Pancreas (tissue), 10 donors: ENCODE data around the gene POLN. TPM values are rescaled to one million over a fixed set of nuclear protein-coding genes. Genes with fewer than 3 reads are reported as not detected.

Source experiments
- ATAC-seq, 4 donors: fragments of 200-7000 bp; cut with Tn5 transposase; one replicate each; pipeline versions ENCODE4 v1.8.0 to v1.9.1; 2020; ENCODE audit warnings: mild to moderate bottlenecking in 4 of 4, moderate library complexity in 4 of 4
- DNase-seq, 6 donors: peaks; one replicate each; pipeline ENCODE4 v3.0.0-alpha.2; 2020
- FAIRE-seq: peaks from 2 replicates; lab custom pipeline; 2012; peaks lifted over from hg19 to GRCh38; lab: Jason Lieb, UNC
- H3K27ac ChIP-seq, 4 donors: fragments of 200-600 bp; sonication (generic); 1 replicate in 3 of 4; 2 replicates in 1 of 4; pipeline versions ENCODE4 v1.5.0 to v1.8.0; 2020
- H3K27me3 ChIP-seq, 4 donors: fragments of 200-600 bp; one replicate each; pipeline ENCODE4 v1.8.0; 2021
- H3K36me3 ChIP-seq, 3 donors: fragments of 200-600 bp; sonication (generic) in 1 of 3; one replicate each; pipeline versions ENCODE4 v1.5.0 to v1.8.0; 2020 to 2021
- H3K4me1 ChIP-seq, 3 donors: fragments of 200-600 bp; one replicate each; pipeline ENCODE4 v1.8.0; 2021
- H3K4me3 ChIP-seq, 4 donors: fragments of 200-600 bp; sonication (generic) in 2 of 4; one replicate each; pipeline versions ENCODE4 v1.5.0 to v1.8.0; 2020 to 2021
- H3K9me3 ChIP-seq, 4 donors: fragments of 200-600 bp; one replicate each; pipeline ENCODE4 v1.8.0; 2021
- WGBS, 2 donors: extraction: QIAGEN DNeasy Blood & Tissue Kit; methylation state at CpG; one replicate each; pipeline ENCODE4 v1.1.7; 2013; 5-methylcytosine and 5-hydroxymethylcytosine counted together
- intact Hi-C, 3 donors: fragments of 100-400 bp; cut with DNase I; formaldehyde crosslinking; loops; one replicate each; pipeline versions ENCODE4 v1.11.1 to v1.14.2; 2022
- polyA plus RNA-seq, 2 donors: library from polyadenylated mRNA; stranded (reverse); fragments of 200-250 nt; gene quantifications; one replicate each; pipeline ENCODE4 v1.2.3, GENCODE V29; 2013
- total RNA-seq, 6 donors: library from RNA; stranded (reverse); fragmentation: NEBNext Ultra II Directional in 4 of 6; extraction: Animal tissue kit (Norgen Biotek cat#: 25700) in 4 of 6; gene quantifications; one replicate each; pipeline versions ENCODE4 v1.2.1 to v1.2.4, GENCODE V29; 2021 to 2023
- TF ChIP-seq, protein P1 (sequence below), 4 donors: fragments of 200-600 bp; sonication (generic) in 3 of 4; IDR thresholded peaks; one replicate each; pipeline versions ENCODE4 v1.5.0 to v1.8.0; 2021; ENCODE audit warnings: antibody characterized with exemption in 4 of 4
- donor health status: healthy with polysubstance abuse.
- donor health status: DM: no; HTN: no; CAD: no; lungs with moderate emphysema.
- donor health status: DM: no; HTN: no; CAD: no.
- donor health status: control.
- donor health status: control.
- donor health status: Bipolar disorder and iron deficiency.
- donor health status: DM: yes; HTN: yes; CAD: no.
- donor health status: DM: no; HTN: no; CAD: no.
- donor health status: DM: no; HTN: no; CAD: no.
- donor health status: DM: yes; HTN: yes; CAD: no.

POLN gene
- total and polyA plus RNA-seq, 8 donors = 0.95 to 3.6 (median 1.9) TPM

DNA sequence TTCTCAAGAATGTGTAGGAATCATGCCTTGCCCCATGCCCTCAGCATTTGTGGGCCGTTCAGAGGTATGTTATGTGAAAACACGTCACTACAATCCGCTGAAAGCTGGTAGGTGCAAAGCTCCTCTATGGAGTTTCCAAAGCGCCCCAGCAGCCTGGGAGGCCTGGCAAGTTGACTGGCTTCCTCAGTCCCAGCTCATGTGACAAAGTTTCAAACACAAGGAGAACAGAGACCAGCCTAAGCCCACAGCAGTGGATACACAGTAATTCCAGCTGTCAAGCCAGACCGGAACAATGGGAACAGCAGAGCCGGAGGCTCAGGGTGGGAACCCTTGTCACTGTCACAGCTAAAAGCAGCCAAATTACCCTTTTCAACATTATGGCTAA lies 149.3 kb downstream of the POLN start:
- no peak for DNase-seq
- H3K27ac ChIP-seq = no peak overlapping the region
- no peaks in the 10 kb centered on the region for H3K27me3 ChIP-seq
- no peaks in the 10 kb centered on the region for H3K9me3 ChIP-seq
- H3K4me3 ChIP-seq = no peak overlapping the region
- H3K4me1 ChIP-seq = peaks cover 0 to 4% (median 0%) of the 10 kb centered on the region in 3 donors
- FAIRE-seq = no peak
- 92 to 95% methylated on average over 6 of the region's 6 CpGs for WGBS, 2 donors
- TF ChIP-seq, protein P1, sequence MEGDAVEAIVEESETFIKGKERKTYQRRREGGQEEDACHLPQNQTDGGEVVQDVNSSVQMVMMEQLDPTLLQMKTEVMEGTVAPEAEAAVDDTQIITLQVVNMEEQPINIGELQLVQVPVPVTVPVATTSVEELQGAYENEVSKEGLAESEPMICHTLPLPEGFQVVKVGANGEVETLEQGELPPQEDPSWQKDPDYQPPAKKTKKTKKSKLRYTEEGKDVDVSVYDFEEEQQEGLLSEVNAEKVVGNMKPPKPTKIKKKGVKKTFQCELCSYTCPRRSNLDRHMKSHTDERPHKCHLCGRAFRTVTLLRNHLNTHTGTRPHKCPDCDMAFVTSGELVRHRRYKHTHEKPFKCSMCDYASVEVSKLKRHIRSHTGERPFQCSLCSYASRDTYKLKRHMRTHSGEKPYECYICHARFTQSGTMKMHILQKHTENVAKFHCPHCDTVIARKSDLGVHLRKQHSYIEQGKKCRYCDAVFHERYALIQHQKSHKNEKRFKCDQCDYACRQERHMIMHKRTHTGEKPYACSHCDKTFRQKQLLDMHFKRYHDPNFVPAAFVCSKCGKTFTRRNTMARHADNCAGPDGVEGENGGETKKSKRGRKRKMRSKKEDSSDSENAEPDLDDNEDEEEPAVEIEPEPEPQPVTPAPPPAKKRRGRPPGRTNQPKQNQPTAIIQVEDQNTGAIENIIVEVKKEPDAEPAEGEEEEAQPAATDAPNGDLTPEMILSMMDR (IDR thresholded peaks at IDR 0.05) = no peak
- intact Hi-C loops = no loop called here
- no peaks in the 10 kb centered on the region for H3K36me3 ChIP-seq
- no peak for ATAC-seq

DNA sequence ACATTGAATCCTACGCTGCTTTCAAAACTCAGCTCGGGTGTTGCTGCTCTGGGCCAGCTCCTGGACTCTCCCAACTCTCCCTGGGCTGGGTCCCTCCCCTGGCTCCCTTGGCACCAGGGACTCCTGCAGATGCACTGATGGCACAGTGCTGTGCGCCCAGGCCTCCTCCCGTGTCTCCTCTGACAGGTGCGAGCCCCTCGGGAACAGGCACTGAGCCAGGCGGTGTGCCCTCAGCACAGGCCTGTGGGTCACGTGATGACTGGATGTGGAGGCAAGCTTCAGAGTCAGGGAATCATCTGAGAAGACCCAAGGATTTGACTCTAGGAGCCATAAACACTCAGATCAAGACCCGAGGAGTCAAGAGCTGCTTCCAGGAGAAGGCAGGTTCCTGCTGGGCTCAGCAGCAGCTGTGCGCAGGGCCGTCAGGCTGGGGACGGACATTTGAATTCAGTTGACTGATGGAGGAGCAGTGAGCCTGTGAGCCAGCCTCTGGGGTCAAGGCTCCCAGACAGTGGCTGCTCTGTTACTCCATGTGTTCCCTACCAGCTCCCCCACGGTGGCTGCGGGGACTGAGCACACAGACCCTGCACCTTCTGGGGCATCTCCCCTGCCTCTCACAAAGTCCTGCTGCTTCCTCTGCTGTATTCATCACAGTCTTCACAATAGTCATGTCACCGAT lies 149.8 kb downstream of the POLN start:
- DNase-seq = peak in 1 of 6 donors; percentile 51
- Histone ChIP-seq H3K4me1 (peaks cover 0 to 4% (median 0%) of the 10 kb centered on the region in 3 donors), H3K4me3 (no peak overlapping the region), H3K27ac (no peak overlapping the region), H3K27me3 (no peaks in the 10 kb centered on the region), H3K9me3 (no peaks in the 10 kb centered on the region), H3K36me3 (no peaks in the 10 kb centered on the region)
- TF ChIP-seq, protein P1 (IDR thresholded peaks at IDR 0.05) = no peak
- FAIRE-seq = no peak
- no peak for ATAC-seq
- intact Hi-C loops = no loop called here
- WGBS, 2 donors = 88 to 95% methylated on average over 15 of the region's 15 CpGs

DNA sequence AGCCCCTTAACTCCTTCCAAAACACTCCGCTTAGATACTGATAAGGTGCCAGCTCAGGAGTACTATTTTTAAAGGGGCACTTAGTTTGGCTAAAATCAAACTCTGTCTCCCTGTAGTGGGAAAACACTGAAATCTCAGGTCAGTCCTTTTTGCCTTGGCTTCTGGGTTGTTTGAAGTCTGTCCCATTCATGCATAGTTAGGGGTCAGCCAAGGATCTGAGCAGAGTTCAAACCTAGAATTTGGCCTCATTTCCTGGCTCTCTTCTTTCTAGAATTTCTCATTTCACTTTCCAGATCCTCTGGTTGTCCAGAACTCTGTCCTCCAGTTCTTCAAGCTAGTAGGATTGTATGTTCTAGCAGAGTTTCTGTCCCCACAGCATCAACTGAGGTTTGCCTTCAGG lies 151.3 kb downstream of the POLN start:
- TF ChIP-seq, protein P1 (IDR thresholded peaks at IDR 0.05) = no peak
- ATAC-seq (no peak), FAIRE-seq (no peak), DNase-seq (no peak)
- H3K9me3 ChIP-seq = no peaks in the 10 kb centered on the region
- no peak overlapping the region for H3K4me3 ChIP-seq
- no peak overlapping the region for H3K27ac ChIP-seq
- no peaks in the 10 kb centered on the region for H3K36me3 ChIP-seq
- H3K4me1 ChIP-seq = peaks cover 0 to 4% (median 0%) of the 10 kb centered on the region in 3 donors
- H3K27me3 ChIP-seq = no peaks in the 10 kb centered on the region
- intact Hi-C loops = no loop called here
- 92 to 100% methylated on average over 1 of the region's 1 CpG for WGBS, 2 donors

DNA sequence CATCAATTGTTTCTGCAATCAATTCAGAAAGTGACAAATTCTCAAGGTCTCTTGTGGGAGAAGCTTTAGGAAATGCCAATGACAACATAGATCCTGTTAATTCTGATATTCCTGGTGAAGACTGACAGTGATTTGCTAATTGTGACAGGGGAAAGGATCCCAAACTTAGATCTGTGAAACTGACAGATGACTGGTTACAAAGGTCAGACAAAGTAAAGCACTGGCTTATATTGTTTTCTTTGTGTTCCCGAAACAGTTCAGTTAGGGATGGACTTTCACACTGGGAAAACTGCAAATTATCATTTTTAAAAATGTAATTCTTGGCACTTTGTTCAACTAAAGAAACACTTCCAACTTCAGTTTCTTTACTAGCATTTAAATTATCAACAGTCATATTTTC lies 152.7 kb downstream of the POLN start:
- DNase-seq = no peak
- Histone ChIP-seq H3K36me3 (no peaks in the 10 kb centered on the region), H3K27me3 (no peaks in the 10 kb centered on the region), H3K4me1 (peaks cover 0 to 4% (median 0%) of the 10 kb centered on the region in 3 donors), H3K9me3 (no peaks in the 10 kb centered on the region), H3K4me3 (no peak overlapping the region), H3K27ac (no peak overlapping the region)
- TF ChIP-seq, protein P1 (IDR thresholded peaks at IDR 0.05) = no peak
- FAIRE-seq = no peak
- no peak for ATAC-seq
- WGBS, 2 donors = 17 to 36% methylated on average over 1 of the region's 1 CpG
- intact Hi-C loops = no loop called here

DNA sequence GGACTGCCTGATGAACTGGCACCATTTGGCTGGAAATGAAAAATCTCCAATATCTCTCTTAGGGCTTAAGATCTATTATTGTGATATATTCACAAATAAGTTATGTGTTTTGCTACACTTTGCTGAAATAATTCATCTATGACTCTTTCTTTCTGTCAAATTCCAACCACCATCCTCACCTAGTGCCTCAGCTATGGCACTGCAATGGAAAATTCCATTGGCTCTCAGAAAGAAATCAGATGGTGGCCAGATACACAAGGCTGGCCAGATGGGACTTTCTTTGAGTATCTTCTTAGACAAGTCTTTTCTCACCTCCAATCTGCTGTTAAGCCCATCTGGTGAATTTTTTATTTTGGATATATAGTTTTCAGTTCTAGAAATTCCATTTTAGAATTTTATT lies 154.8 kb downstream of the POLN start:
- intact Hi-C loops = no loop called here
- Histone ChIP-seq H3K27ac (no peak overlapping the region), H3K4me3 (no peak overlapping the region), H3K9me3 (no peaks in the 10 kb centered on the region), H3K36me3 (no peaks in the 10 kb centered on the region), H3K27me3 (no peaks in the 10 kb centered on the region), H3K4me1 (peaks cover 0 to 4% (median 0%) of the 10 kb centered on the region in 3 donors)
- DNase-seq (no peak), ATAC-seq (no peak), FAIRE-seq (no peak)
- TF ChIP-seq, protein P1 (IDR thresholded peaks at IDR 0.05) = no peak
